CD1c-positive myeloid dendritic cell (primary cell): Measurements from ENCODE around the gene ARPC3.
"Not testable (repeated sequence)": the region's sequence is repeated elsewhere in the genome, so short reads cannot be mapped to it uniquely, and the experiment has no call there.

Source experiments
- DNase-seq: peaks from one replicate; pipeline ENCODE4 v3.0.0-alpha.2; 2016; ENCODE audit errors: extremely low spot score

ARPC3 gene

GRCh38 chr12:110417113-110417512, 33.0 kb downstream of the ARPC3 start:
- peak; percentile 59 for DNase-seq

DNA sequence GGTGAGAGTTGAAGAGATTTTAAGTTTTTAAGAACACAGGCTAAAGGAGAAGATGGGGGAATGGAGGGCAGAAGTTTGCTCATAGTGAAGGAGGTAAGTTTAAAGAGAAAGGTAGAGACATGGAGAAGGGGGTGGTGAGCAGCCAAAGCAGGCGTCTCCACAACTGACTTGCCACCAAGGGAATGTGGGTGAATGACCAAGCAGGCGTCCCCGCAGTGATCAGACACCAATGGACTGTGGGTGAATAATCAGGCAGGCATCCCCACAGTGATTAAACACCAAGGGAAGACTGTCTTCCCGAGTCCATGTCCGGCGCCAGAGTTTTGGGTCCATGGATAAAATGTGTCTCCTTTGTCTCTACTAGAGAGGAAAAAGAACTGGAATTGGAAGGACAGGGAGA, 40.1 kb downstream of the ARPC3 start:
- DNase-seq: not testable (repeated sequence)

- DNase-seq: not testable (repeated sequence)
Measured at GRCh38 chr12:110405126-110405662, 44.9 kb downstream of the ARPC3 start.

- peak; percentile 87 for DNase-seq
Measured at GRCh38 chr12:110403976-110404682, 46.0 kb downstream of the ARPC3 start.

DNA sequence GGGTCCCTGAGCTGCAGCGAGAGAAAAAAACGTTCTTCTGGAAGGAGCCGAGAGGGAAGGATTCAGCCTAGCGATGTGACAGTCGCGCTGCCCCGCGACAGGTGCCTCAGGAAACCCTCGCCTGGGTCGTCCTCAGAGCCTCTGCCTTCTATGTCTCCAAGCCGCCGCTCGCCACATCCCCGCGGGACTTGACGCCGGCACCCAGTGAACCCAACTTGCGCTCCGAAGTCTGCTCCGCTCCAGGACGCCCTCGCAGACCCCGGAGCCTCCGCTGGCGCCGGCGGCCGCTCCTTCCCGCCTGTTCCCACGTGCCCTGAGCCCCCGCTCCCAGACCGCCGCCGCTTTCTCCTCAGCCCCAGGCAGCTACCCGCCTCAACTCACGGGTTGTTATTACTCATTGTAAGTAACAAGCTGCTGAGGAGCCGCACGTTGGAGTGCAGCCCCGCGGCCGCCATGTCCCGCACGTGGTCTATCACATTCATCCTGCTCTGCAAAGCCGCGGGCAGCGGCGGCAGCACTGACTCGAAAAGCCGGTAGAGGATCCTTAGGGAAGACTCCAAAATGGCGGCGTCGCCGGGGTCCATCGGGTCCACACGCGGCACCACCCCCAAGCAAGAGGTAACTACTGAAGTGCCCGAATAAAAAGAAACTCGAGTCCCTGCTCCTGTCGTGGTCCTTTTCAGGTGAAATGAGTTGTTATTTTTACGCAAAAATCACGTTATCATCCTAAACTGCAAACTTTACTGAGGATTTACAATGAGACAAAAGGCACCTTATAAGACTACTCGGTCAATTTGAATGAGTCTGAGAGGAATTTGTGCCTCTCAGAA, 46.8 kb downstream of the ARPC3 start, which contains the start of gene ANAPC7:
Gene ANAPC7 (minus strand): TSS at position 563 of the 830 bp plus-strand sequence. CDS start 81 bp downstream, at position 482.
- peak; percentile 95 for DNase-seq
